ELF-1 (cell line): ENCODE results near the gene VN1R2.
A peak's percentile ranks its signal among the peaks of the same experiment; 100 is the strongest.
"Not testable (repeated sequence)": the region's sequence is repeated elsewhere in the genome, so short reads cannot be mapped to it uniquely, and the experiment has no call there.

Experiments
- DNase-seq: peaks from one replicate; pipeline ENCODE4 v3.0.0-alpha.2; 2016; ENCODE audit warnings: low read depth, low spot score

Gene VN1R2, protein sequence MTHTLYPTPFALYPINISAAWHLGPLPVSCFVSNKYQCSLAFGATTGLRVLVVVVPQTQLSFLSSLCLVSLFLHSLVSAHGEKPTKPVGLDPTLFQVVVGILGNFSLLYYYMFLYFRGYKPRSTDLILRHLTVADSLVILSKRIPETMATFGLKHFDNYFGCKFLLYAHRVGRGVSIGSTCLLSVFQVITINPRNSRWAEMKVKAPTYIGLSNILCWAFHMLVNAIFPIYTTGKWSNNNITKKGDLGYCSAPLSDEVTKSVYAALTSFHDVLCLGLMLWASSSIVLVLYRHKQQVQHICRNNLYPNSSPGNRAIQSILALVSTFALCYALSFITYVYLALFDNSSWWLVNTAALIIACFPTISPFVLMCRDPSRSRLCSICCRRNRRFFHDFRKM

DNA sequence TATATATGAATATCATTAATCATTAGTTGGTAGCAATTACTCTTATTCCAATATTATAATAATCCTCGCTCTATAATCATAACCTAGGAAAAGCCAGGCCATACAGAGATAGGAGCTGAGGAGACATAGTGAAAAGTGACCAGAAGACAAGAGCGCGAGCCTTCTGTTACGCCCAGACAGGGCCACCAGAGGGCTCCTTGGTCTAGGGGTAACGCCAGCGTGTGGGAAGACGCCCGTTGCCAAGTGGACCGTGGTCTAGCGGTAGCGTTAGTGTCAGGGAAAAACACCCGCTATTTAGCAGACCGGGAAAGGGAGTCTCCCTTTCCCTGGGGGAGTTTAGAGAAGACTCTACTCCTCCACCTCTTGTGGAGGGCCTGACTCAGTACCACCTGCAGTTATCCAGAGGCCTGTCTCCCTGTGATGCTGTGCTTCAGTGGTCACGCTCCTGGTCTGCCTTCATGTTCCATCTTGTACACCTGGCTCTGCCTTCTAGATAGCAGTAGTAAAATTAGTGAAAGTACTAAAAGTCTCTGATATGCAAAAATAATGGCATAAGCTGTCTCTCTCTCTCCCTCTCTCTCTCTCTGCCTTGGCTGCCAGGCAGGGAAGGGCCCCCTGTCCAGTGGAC is at the start of gene VN1R2:
TSS of gene VN1R2 (plus strand) at position 578 of the 628 bp plus-strand sequence. CDS start 84 bp downstream, outside the sequence.
- peak; percentile 18 for DNase-seq

DNA sequence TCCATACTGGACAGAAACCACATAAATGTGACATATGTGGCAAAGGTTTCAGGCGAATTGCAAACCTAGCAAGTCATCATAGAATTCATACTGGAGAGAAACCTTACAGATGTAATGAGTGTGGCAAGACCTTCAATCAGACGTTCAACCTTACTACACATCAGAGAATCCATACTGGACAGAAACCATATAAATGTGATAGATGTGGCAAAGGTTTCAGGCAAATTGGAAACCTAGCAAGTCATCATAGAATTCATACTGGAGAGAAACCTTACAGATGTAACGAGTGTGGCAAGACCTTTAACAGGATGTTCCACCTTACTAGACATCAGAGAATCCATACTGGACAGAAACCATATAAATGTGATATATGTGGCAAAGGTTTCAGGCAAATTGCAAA is 46.5 kb upstream of the VN1R2 start:
- DNase-seq: not testable (repeated sequence)

DNA sequence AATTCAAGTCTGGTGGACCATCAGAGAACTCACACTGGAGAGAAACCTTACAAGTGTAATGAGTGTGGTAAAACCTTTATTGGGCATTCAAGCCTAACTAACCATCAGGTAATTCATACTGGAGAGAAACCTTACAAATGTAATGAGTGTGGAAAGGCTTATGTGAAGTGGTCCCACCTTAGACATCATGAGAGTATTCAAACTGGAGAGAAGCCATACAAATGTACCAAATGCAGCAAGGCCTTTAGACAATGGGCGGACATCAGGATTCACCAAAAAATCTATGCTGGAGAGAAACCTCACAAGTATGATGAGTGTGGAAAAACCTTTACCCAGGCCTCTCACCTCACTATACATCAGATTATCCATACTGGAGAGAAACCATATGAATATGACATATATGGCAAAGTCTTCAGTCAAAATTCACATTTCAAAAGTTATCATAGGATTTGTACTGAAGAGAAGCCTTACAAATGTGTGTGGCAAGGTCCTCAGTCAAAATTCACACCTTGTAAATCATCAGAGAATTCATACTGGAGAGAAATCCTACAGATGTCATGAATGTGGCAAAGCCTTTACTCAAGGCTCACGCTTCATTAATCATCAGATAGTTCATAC is 45.3 kb upstream of the VN1R2 start:
- no peak for DNase-seq

DNA sequence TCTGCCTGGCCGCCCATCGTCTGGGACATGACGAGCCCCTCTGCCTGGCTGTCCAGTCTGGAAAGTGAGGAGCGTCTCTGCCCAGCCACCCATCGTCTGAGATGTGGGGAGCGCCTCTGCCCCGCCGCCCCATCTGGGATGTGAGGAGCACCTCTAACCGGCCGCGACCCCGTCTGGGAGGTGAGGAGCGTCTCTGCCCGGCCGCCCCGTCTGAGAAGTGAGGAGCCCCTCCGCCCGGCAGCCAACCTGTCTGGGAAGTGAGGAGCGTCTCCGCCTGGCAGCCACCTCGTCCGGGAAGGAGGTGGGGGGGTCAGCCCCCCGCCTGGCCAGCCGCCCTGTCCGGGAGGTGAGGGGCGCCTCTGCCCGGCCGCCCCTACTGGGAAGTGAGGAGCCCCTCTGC is 35.4 kb upstream of the VN1R2 start:
- DNase-seq: not testable (repeated sequence)

DNA sequence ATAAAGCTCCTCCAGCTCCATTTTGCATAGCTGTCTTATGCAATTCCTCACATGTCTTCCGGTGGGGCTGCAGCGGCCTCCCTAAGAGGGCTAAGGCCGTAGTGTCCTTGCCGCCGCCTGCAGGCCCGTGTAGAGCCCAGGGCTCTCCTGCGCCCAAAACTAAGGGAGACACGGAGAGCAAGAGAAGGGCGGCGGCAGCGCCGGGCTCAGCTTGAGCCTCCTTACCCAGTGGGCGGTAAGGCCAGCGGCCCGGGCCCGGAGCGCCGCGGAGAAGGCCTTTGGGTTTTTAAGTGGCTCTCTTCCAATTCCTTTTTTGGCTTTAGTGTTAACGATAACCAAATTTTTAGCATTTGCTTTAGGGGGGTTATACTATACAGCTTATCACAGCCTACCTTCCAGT is 33.5 kb upstream of the VN1R2 start:
- no peak for DNase-seq

DNA sequence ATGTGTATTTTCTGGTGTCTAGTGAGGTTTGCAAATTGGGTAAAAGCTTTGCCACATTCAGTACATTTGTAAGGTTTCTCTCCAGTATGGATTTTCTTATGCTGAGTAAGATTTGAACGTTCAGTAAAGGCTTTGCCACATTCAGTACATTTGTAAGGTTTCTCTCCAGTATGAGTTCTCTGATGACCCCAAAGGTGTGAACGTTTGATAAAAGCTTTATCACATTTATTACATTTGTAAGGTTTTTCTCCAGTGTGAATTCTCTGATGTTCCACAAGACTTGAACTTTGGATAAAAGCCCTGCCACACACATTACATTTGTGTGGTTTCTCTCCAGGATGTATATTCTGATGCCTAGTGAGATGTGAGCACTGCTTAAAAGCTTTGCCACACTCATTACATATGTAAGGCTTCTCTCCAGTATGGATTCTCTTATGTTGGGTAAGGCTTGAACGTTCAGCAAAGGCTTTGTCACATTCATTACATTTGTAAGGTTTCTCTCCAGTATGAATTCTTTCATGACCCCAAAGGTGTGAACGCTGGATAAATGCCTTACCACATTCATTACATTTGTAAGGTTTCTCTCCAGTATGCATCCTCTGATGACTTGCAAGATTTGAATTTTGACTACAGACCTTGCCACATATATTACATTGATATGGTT is 20.8 kb upstream of the VN1R2 start:
- DNase-seq: no peak

DNA sequence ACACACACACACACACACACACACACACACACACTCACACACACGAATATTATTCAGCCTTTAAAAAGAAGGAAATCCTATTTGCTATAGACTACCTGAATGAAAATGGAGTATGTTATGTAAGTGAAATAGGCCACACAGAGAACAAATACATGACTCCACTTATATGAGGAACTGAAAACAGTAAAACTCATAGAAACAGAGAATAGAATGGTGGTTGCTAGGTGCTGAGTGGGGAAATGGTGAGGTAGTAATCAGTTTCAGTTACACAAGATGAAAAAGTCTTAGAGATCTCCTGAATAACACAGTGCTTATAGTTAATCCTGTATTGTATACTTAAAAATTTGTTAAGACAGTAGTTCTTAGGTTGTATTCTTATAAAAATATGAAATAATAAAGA is 11.6 kb upstream of the VN1R2 start:
- no peak for DNase-seq

DNA sequence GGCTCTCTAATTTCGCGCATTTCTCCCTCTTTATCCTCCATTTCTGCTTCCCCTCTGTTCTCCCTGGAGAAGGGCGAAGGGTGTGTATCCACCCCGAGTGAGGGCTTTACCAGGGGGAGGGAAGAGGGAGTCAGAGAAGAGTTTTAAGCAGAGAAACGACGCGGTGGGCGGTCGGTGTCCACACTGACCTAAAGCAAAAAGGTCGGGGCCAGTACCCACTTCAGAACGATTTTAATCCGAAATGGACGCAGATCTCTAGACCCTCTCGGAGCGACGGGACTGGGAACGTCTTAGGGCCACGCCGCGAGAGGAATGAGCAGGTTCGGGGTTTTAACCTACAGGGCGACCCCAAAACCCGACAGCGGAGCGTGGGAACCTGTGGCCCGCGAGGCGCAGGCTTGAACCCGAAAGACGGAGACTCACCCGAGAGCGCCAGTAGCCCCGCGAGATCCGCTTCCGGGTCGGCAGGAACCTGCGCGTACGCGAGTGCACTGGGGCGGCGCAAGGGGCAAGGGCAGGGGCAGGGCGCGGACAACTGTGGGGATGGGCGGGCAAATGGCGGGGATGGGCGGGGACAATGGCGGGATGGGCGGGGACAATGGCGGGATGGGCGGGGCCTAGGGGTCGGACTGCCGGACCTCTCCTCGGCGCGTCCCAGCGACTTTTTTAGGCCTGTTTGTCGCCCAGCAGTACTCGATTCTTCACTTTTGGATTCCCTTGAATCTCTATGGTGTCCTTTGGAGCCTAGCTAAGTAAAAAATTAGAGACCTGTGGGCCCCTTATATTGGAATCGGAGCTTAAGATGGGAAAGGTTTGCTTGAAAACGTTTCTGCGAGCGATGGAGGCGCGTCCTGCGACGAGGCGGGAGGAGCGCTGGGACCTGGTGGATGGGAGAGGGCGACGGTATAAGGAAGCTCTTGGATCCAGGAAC is 3.4 kb upstream of the VN1R2 start, which contains the start of gene ZNF677:
TSS of gene ZNF677 (minus strand) at position 463 of the 931 bp plus-strand sequence. CDS start 3,323 bp downstream, outside the sequence.
- peak; percentile 77 for DNase-seq

DNA sequence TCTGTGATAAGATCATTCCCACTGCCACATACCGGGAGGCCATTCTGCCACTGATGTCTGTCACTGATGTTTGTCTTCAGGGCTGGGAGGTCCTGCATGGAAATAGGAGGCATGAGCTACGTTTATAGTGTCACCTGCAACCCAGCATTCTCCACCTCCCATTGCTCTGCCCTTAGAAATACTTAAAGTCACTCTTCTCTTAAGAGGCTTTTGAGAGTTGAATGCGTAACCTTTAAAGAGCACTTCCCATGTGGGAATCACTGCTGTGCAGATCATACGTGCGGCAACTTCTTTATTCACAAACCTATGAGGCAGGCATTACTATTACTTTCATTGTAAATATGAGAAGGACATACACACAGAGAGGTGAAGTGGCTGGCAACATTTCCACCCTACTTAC is 9.5 kb downstream of the VN1R2 start, which contains the start of gene VN1R4:
TSS of gene VN1R4 (minus strand) at position 101 of the 400 bp plus-strand sequence. CDS start at position 43, 58 bp downstream.
- DNase-seq: not testable (repeated sequence)

DNA sequence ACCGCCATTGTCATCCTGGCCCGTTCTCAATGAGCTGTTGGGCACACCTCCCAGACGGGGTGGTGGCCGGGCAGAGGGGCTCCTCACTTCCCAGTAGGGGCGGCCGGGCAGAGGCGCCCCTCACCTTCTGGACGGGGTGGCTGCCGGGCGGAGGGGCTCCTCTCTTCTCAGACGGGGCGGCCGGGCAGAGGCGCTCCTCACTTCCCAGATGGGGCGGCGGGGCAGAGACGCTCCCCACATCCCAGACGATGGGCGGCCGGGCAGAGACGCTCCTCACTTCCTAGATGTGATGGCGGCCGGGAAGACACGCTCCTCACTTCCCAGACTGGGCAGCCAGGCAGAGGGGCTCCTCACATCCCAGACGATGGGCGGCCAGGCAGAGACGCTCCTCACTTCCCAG is 11.8 kb downstream of the VN1R2 start:
- not testable (repeated sequence) for DNase-seq

DNA sequence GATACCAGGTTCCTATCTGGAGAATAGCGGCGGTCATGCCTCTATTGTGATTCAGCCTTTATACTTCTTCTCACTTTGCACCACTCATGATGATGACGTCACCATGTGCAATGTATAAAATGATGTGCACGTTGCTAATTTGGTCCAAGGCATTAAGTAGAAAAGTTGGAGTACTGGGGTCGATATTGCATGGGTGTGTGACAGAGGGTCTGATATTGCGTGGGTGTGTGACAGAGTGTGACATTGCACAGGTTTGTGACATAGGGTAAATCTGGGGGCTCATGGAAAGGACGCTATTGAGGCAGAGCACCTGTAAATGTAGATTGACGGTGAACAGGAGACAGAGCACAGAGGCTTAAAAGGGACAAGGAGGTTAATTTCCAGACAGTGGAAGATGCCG is 14.0 kb downstream of the VN1R2 start:
- no peak for DNase-seq

DNA sequence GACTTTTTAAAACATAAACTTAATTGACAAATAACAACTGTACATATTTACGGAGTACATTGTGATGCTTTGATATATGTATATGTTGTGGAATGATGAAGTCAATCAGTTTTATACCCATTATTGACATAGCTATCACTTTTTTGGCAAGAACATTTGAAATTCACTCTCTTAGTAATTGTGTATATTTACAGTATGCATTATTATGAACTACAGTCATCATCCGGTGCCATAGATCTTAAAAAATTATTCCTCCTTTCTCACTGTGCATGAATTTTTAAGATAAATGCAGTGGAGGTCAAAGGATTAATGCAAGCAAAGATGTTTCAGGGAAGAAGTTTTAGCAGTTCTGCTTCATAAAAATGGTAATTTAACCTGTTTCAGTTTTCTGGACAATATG is 17.4 kb downstream of the VN1R2 start:
- DNase-seq: no peak

DNA sequence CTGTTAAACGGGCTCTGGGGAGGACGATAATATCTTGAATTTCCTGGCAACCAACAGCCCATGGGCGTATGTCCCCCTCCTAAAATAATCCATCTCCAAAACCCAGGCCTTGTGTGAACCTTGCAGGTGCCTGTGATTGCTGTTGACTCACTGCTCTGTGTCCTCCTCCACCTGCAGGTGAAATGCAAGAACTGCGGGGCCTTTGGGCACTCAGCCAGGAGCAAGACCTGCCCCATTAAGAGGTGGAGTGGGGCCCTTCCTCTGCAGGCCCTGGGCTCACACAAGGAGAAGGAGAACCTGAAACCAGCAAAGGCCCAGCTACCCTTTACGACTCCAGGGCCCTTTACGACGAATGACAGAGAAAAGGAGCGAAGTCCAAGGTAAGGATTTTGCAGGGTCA is 23.9 kb downstream of the VN1R2 start:
- not testable (repeated sequence) for DNase-seq

DNA sequence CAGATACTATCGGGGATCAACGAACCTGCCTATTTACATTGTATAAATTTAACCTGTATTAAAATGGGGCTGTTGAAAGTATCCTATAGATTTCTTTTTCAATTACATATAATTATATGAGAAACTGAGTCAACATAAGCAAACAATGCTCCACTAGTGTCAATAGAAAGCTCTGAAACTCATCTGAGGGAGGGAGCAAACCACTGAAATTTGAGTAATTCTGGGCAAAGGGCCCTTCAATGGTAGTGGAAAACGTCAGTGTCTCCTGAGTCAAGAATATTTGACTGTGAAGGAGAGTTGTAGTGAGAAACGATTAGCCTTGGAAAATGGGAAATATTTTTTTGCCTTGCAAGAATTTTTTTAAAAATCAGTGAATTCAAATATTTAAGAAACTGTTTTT is 27.0 kb downstream of the VN1R2 start:
- DNase-seq: no peak

DNA sequence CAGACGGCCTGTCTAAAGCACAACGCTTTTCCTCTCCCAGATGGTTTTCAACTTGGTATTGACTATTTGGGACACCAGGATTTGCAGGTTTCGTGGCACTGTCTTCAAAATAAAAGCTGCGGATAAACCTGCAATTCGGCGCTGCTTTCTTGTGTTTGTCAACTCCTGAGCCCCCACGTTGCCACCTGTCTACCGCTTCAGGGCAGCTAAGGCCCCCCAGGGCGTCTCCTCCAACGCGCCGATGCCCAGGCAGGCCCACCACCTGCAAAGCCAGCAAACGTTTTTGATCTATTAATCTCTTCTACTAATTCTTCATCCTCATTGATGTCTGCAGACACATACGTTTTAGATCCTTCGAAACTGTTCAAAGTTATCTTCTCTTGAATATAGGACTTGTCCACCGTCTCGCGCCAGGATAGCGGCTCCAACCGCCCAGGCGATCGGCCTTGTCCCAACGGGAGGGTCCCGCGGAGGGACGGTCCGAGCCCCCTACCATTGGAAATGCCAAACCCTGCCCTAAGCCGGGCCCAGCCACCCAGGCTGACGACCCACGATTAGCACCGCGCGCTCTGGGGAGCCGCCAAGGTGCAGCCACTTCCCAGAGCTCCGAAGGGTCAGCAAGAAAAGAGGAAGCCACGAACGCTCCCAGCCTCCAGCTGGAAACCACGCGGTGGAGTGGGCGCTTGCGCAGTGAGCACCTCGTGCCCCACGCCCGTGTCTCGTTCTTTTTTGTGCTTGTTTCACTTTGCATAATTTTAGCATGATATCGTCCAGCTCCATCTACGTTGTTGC is 32.9 kb downstream of the VN1R2 start:
- DNase-seq: no peak

DNA sequence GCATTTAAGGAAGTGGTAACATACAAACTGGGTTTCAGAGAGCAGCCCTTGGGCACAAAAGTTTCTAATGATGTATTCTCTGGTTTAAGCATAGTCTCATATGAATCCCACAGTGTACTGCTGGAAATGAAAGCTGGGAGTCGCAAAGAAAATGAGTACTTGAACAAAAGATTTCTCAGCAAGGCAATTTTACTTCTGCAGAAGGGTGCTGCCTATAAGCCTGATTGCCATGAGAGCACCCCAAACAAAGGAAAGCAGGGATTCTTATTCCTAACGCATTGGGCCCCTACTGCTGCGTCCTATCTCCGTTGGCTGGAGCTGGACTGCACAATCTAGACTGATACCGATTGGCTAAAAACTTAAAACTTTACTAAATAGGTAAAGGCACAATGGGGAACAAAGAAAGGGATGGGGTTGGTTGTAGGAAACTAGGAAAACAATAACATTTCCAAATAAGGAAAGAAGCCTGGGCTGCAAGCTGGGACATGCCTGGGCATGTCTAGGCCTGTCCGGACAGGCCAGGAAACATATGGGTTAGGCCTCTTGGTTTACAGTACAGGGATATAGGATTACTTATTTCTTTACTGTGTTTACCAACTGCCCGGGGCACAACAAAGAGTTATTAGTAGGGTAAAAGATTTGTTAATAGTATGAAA is 36.8 kb downstream of the VN1R2 start:
- peak; percentile 14 for DNase-seq

DNA sequence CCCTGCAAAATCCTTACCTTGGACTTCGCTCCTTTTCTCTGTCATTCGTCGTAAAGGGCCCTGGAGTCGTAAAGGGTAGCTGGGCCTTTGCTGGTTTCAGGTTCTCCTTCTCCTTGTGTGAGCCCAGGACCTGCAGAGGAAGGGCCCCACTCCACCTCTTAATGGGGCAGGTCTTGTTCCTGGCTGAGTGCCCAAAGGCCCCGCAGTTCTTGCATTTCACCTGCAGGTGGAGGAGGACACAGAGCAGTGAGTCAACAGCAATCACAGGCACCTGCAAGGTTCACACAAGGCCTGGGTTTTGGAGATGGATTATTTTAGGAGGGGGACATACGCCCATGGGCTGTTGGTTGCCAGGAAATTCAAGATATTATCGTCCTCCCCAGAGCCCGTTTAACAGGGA is 43.2 kb downstream of the VN1R2 start:
- DNase-seq: not testable (repeated sequence)

DNA sequence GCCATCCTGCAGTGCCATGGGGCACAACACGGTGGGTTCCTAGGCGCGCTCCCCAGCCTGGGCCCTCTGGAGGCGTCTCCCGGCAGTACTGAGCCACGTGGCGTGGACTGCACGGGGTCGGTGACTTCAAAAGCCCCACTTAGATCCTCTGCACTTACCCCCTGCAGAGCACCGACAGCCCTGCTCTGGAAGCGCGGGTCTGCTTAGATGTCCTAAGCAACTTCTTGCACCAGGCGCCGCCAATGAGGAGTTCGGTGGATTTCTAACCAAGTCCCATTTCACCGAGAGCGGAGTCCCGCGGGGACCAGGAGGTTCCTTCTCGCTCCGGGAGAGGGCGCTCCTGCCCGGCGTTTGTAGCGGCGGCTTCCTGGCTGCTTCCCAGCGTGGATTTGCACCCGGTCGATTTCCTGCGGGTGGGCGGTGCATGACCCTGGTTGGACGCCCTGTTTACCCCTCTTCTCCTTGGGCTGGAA is 50.3 kb downstream of the VN1R2 start:
- DNase-seq: peak; percentile 70
